GM06990 (cell line): ENCODE results near the gene NT5DC4.

Source experiments
- DNase-seq: peaks from one replicate; pipeline ENCODE4 v3.0.0-alpha.2; 2011; ENCODE audit not compliant: insufficient read length; ENCODE audit errors: extremely low read depth
- H3K27me3 ChIP-seq: replicated peaks from 2 replicates; pipeline ENCODE4 v1.6.0; 2011; ENCODE audit warnings: low read length; ENCODE audit not compliant: control insufficient read depth, insufficient read depth
- H3K36me3 ChIP-seq: 2 replicates; pipeline ENCODE4 v1.5.1; 2011; ENCODE audit warnings: low read length; ENCODE audit not compliant: control insufficient read depth, insufficient read depth
- H3K4me3 ChIP-seq: replicated peaks from 2 replicates; pipeline ENCODE4 v1.5.1; 2011; ENCODE audit warnings: low read depth, mild to moderate bottlenecking, control low read depth, low read length
- TF ChIP-seq, protein P1 (sequence below): IDR thresholded peaks from 2 replicates; pipeline ENCODE4 v1.5.1; 2011; ENCODE audit warnings: low read length, control low read depth, mild to moderate bottlenecking, inconsistent platforms; ENCODE audit not compliant: insufficient read depth, poor library complexity, severe bottlenecking

Gene NT5DC4

DNA sequence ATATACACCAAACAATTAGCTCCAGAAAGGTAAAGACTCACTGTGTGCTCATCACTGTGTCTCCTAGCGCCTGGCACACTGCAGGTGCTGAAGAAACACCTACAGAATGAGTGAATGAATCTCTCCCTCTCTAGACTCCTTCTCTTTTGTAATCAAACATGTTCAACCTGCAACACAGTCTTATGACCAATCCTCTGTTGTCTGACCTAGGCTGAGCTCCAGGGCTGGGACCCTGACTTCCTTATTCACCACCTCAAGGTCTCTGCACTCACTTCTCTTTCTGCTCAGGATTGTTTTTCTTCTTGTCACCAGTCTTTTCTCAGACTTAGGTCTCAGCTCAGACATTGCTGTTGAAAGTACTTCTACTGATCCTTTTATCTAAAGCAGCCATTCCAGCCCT is 33.7 kb downstream of the NT5DC4 start:
- Histone ChIP-seq H3K36me3 (peaks cover 9% of the 10 kb centered on the region), H3K4me3 (no peak overlapping the region), H3K27me3 (no peaks in the 10 kb centered on the region)
- TF ChIP-seq, protein P1, sequence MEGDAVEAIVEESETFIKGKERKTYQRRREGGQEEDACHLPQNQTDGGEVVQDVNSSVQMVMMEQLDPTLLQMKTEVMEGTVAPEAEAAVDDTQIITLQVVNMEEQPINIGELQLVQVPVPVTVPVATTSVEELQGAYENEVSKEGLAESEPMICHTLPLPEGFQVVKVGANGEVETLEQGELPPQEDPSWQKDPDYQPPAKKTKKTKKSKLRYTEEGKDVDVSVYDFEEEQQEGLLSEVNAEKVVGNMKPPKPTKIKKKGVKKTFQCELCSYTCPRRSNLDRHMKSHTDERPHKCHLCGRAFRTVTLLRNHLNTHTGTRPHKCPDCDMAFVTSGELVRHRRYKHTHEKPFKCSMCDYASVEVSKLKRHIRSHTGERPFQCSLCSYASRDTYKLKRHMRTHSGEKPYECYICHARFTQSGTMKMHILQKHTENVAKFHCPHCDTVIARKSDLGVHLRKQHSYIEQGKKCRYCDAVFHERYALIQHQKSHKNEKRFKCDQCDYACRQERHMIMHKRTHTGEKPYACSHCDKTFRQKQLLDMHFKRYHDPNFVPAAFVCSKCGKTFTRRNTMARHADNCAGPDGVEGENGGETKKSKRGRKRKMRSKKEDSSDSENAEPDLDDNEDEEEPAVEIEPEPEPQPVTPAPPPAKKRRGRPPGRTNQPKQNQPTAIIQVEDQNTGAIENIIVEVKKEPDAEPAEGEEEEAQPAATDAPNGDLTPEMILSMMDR, result no peak
- DNase-seq, result no peak

DNA sequence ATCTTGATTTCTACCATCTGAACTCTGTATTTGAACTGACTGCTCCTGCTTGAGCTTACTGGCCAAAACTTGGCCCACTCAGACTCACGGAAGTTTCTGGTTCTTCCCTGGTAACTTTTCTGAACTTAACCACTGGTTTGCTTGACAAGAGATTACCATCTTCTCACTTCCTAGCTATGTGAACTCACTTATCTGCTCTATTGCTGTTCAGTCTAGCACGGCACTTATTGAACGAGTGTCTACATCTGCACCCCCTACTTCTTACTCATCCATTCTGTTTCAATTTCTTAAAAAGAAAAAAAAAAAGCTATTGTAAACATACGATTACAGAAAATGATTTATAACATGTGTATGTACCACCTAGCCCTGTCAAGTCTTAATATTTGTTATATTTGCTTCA is 34.6 kb downstream of the NT5DC4 start:
- DNase-seq, result no peak
- Histone ChIP-seq H3K4me3 (no peak overlapping the region), H3K36me3 (peaks cover 6% of the 10 kb centered on the region)

DNA sequence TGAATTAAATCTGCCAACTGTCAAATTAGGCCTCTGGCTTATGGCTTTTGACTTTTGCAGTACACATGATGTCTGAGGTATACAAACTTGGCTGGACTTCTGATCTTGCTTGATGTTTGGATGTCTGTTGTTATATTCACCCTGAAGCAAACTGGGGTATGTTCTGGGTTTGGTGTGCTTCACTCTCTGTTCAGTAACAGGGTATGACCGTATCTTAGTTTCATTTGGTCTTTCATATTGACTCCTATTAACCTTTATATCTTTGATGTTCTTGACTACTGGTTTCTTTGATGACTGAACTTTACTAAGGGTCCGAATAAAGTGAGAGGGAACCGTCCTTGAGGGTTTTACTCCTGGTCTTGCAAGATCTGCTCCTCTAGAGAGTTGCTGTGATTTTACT is 35.4 kb downstream of the NT5DC4 start:
- TF ChIP-seq, protein P1, result no peak
- Histone ChIP-seq H3K36me3 (peaks cover 6% of the 10 kb centered on the region), H3K4me3 (no peak overlapping the region), H3K27me3 (no peaks in the 10 kb centered on the region)
- no peak for DNase-seq

More for the DNA sequence above, 34.6 kb downstream of the NT5DC4 start:
- no peaks in the 10 kb centered on the region for H3K27me3 ChIP-seq
- TF ChIP-seq, protein P1, result no peak

DNA sequence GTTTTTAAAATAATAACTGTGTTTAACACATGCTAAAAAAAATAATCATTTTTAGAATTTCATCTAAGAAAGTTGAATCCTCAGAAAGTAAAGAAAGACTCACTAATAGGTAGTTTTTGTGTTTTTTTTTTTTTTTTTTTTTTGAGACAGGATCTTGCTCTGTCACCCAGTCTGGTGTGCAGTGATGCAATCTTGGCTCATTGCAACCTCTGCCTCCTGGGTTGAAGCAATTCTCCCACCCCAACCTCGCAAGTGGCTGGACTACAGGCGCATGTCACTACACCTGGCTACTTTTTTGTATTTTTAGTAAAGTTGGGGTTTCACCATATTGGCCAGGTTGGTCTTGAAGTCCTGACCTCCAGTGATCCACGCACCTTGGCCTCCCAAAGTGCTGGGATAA is 36.4 kb downstream of the NT5DC4 start:
- Histone ChIP-seq H3K36me3 (peaks cover 6% of the 10 kb centered on the region), H3K27me3 (no peaks in the 10 kb centered on the region), H3K4me3 (no peak overlapping the region)
- DNase-seq, result no peak
- TF ChIP-seq, protein P1, result no peak

DNA sequence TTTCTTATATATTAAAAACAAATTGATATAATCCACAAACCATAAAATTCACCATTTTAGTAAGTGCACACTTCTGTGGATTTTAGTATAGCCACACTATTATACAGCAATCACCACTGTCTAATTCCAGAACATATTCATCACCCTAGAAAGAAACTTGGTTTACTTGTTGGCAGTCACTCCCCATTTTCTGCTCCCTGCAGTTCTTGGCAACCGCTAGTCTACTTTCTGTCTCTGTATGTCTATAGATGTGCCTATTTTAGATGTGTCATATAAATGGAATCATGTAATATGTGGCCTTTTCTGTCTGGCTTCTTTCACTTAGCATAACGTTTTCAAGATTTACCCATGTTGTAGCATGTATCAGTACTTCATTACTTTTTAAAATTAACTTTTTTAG is 37.9 kb downstream of the NT5DC4 start:
- TF ChIP-seq, protein P1, result no peak
- Histone ChIP-seq H3K27me3 (no peaks in the 10 kb centered on the region), H3K4me3 (no peak overlapping the region), H3K36me3 (peaks cover 4% of the 10 kb centered on the region)
- DNase-seq, result no peak

DNA sequence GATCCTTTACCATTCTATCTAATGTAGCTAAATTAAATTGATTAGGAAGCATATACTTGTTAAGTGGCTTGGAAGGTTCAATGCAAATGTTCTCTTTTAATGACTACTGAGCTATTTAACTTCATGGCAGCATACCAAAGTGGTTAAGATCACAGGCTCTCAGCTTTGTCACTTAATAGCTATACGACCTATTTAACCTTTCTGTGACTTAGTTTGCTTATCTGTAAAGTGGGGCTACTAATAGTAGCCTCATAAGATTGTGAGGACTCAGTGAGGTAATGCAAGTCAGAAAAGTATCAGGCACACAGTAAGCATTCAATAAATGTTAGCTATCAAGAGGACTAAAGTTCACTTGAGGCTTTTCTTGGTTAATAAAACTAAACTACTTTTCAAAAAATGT is 39.3 kb downstream of the NT5DC4 start:
- Histone ChIP-seq H3K36me3 (peaks cover 4% of the 10 kb centered on the region; the same call in 1 of the 2 replicates), H3K27me3 (no peaks in the 10 kb centered on the region), H3K4me3 (no peak overlapping the region)
- DNase-seq, result no peak
- TF ChIP-seq, protein P1, result no peak
